Measurements from ENCODE around the gene CD276. TPM values are rescaled to one million over a fixed set of nuclear protein-coding genes. Genes with fewer than 3 reads are reported as not detected.

CD276 gene
- total RNA-seq, 2 experiments from 2014 or later = not detected

GRCh38 chr15:73677733-73678132, 6.5 kb upstream of the CD276 start:
- CTCF ChIA-PET = interaction anchor here (0.8 to 3.4 kb wide), 9 partner anchors 8 to 60 kb away, joined by 3 to 67 read pairs (median 7); no protein-coding TSS in a partner anchor
- H3K36me3 Mint-ChIP-seq (ENCODE audit: low read depth) = no peaks in the 10 kb centered on the region
- H3K4me3 ChIP-seq (ENCODE audit: low read length) = no peak overlapping the region
- no peaks in the 10 kb centered on the region for H3K36me3 ChIP-seq (ENCODE audit: insufficient read depth, low read length)
- H3K4me1 Mint-ChIP-seq (ENCODE audit: low read depth) = no peaks in the 10 kb centered on the region
- H3K9me3 ChIP-seq (ENCODE audit: control insufficient read depth in 1 of 2, insufficient read depth in 1 of 2, low read length in 2 of 2) = no peaks in the 10 kb centered on the region
- H3K27me3 ChIP-seq (ENCODE audit: control insufficient read depth in 1 of 2, insufficient read depth in 2 of 2, low read length in 2 of 2) = peaks cover 14 to 30% of the 10 kb centered on the region in 2 experiments
- no peak overlapping the region for H3K27ac ChIP-seq (ENCODE audit: low read depth in 1 of 2, low read length in 2 of 2)
- H3K4me1 ChIP-seq (ENCODE audit: insufficient read depth, low read length) = no peaks in the 10 kb centered on the region
- H3K9me3 Mint-ChIP-seq = no peaks in the 10 kb centered on the region
- H3K4me3 Mint-ChIP-seq = no peak overlapping the region
- intact Hi-C loops (cut with DNase I, micrococcal nuclease) = loop anchor here (1.0 kb wide), 2 partner anchors 23 to 27 kb away; no protein-coding TSS in a partner anchor
- no peak for ATAC-seq (ENCODE audit: poor library complexity)
- no peak for DNase-seq
- no peak overlapping the region for H3K27ac Mint-ChIP-seq
- POLR2A ChIA-PET = interaction anchor here (1.2 kb wide), 2 partner anchors 19 to 22 kb away, joined by 3 to 6 read pairs; no protein-coding TSS in a partner anchor
- TF ChIP-seq CTCF (IDR thresholded peaks at IDR 0.05) = no peak
- peaks cover 41% of the 10 kb centered on the region for H3K27me3 Mint-ChIP-seq

GRCh38 chr15:73678498-73678897, 5.7 kb upstream of the CD276 start:
- Mint-ChIP-seq H3K36me3 (ENCODE audit: low read depth) (no peaks in the 10 kb centered on the region), H3K4me3 (no peak overlapping the region), H3K27me3 (peaks cover 41% of the 10 kb centered on the region), H3K9me3 (no peaks in the 10 kb centered on the region), H3K4me1 (ENCODE audit: low read depth) (no peaks in the 10 kb centered on the region), H3K27ac (no peak overlapping the region)
- intact Hi-C loops (cut with DNase I, micrococcal nuclease) = no loop called here
- DNase-seq (no peak), ATAC-seq (ENCODE audit: poor library complexity) (no peak)
- Histone ChIP-seq H3K27ac (ENCODE audit: low read depth in 1 of 2, low read length in 2 of 2) (no peak overlapping the region), H3K4me3 (ENCODE audit: low read length) (no peak overlapping the region), H3K36me3 (ENCODE audit: insufficient read depth, low read length) (no peaks in the 10 kb centered on the region), H3K27me3 (ENCODE audit: control insufficient read depth in 1 of 2, insufficient read depth in 2 of 2, low read length in 2 of 2) (peaks cover 12 to 29% of the 10 kb centered on the region in 2 experiments), H3K9me3 (ENCODE audit: control insufficient read depth in 1 of 2, insufficient read depth in 1 of 2, low read length in 2 of 2) (no peaks in the 10 kb centered on the region), H3K4me1 (ENCODE audit: insufficient read depth, low read length) (no peaks in the 10 kb centered on the region)
- TF ChIP-seq CTCF (IDR thresholded peaks at IDR 0.05) = no peak
- ChIA-PET CTCF (interaction anchor here (2.0 to 3.4 kb wide), 3 partner anchors 20 to 41 kb away, joined by 7 to 67 read pairs (median 16); no protein-coding TSS in a partner anchor), POLR2A (no interaction called here)

- Histone ChIP-seq H3K27ac (ENCODE audit: low read depth in 1 of 2, low read length in 2 of 2) (no peak overlapping the region), H3K4me3 (ENCODE audit: low read length) (no peak overlapping the region), H3K4me1 (ENCODE audit: insufficient read depth, low read length) (peaks cover 5% of the 10 kb centered on the region), H3K27me3 (ENCODE audit: control insufficient read depth in 1 of 2, insufficient read depth in 2 of 2, low read length in 2 of 2) (peaks cover 11 to 27% of the 10 kb centered on the region in 2 experiments), H3K9me3 (ENCODE audit: control insufficient read depth in 1 of 2, insufficient read depth in 1 of 2, low read length in 2 of 2) (no peaks in the 10 kb centered on the region), H3K36me3 (ENCODE audit: insufficient read depth, low read length) (no peaks in the 10 kb centered on the region)
- H3K36me3 Mint-ChIP-seq (ENCODE audit: low read depth) = no peaks in the 10 kb centered on the region
- DNase-seq (no peak), ATAC-seq (ENCODE audit: poor library complexity) (no peak)
- TF ChIP-seq CTCF (IDR thresholded peaks at IDR 0.05) = no peak
- H3K4me3 Mint-ChIP-seq = no peak overlapping the region
- ChIA-PET CTCF (interaction anchor here (3.4 kb wide), 1 partner anchor 19 kb away, joined by 67 read pairs; no protein-coding TSS in a partner anchor), POLR2A (no interaction called here)
- no peak overlapping the region for H3K27ac Mint-ChIP-seq
- H3K27me3 Mint-ChIP-seq = peaks cover 39% of the 10 kb centered on the region
- H3K4me1 Mint-ChIP-seq (ENCODE audit: low read depth) = no peaks in the 10 kb centered on the region
- intact Hi-C loops (cut with DNase I, micrococcal nuclease) = no loop called here
- H3K9me3 Mint-ChIP-seq = no peaks in the 10 kb centered on the region
Measured at GRCh38 chr15:73679180-73679579, 5.0 kb upstream of the CD276 start.

Data from CD4-positive, alpha-beta T cell (primary cell).